ENCODE measurements around the gene MAP2K2.
"Not testable (repeated sequence)": the region's sequence is repeated elsewhere in the genome, so short reads cannot be mapped to it uniquely, and the experiment has no call there.

The MAP2K2 gene

DNA sequence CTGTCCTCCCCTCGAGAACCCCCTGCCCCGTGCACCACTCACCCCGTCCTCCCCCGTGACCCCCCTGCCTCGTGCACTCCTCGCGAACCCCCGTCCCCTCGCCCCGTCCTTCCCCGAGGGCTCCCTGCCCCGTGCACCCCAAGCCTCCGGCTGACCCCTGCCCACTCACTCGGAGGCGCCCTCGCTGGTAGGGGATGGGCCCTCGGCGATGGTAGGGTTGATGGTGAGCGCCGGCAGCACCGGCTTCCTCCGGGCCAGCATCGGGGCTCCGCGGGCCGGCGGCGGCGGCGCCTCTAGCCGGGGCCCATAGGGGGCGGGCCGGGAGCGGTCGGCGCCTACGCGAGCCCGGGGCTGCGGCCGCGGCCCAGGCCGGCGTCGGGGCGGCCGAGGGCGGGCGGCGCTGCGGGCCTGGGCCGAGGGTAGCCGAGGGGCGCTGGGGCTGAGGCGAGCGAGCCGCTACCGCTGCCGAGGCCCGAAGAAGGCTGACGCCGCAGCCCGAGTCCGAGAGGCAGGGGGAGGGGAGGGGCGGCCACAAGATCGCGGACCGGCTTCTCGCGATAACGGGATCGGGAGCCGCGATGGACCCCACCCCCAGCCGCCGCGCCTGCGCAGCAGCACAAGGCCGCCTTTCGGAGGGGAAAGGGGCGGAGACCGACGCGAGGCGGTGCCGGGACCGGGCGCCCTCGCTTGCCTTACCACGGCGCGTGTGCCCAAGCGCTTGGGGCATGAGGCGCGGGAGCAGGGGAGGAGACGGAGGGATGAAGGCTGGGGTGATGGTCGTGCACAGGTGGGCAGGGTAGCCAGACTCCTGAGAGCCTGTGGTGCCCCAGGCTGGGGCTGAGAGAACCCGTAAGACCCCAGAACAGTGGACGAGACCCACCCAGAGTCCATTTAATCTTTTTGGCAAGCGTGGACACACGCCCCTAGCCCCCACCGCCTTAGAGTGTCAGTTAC is at the start of gene MAP2K2:
Gene MAP2K2, minus strand, starts transcription at position 508 of the 954 bp plus-strand sequence. Its CDS starts 247 bp downstream, at position 261.
- DNase-seq (ENCODE audit: low read depth in 2 of 2) = peak; percentile 96 to 97

DNA sequence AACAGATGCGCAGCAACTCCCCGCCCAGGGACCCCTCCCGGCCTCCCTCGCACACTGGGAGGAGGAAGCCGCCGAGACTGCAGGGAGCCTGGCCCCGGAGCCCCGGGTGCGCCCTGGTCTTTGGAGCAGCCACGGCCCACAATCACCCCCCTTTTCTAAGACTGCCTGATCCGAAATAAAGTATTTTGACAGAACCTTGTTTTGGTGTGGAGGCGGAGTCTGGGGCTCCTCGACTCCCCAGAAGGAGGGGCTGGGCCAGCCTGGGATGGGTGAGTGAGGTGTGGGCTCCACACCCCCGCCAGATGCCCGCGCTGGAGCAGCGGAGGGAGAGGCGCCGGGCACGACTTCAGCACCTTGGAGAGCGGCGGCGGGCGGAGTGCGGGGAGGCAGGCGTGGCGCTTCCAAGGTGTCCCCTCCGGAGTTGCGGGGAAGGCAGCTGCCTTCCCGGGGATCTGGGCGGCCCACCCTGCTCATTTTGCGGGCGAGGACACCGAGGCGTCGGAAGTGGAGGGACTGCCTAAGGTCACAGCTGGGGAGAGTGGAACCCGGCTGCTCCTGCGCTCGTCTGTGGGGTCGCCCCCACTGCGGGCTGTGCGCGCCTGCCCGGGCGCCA is 49.0 kb upstream of the MAP2K2 start:
- peak; percentile 32 to 49 for DNase-seq (ENCODE audit: low read depth in 2 of 2)

DNA sequence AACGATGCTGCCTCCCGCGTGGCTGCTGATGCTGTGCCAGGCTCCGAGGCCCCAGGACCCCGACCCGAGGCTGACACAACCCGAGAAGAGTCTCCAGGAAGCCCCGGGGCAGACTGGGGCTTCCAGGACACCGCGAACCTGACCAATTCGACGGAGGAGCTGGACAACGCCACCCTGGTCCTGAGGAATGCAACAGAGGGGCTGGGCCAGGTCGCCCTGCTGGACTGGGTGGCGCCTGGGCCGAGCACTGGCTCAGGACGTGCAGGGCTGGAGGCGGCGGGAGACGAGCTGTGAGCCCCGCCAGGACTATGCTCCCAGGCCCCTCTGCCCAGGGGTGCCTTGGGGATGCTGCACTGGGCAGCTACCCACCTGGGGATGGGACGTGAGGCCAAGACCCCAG is 47.8 kb upstream of the MAP2K2 start:
- DNase-seq (ENCODE audit: low read depth in 2 of 2) = no peak

DNA sequence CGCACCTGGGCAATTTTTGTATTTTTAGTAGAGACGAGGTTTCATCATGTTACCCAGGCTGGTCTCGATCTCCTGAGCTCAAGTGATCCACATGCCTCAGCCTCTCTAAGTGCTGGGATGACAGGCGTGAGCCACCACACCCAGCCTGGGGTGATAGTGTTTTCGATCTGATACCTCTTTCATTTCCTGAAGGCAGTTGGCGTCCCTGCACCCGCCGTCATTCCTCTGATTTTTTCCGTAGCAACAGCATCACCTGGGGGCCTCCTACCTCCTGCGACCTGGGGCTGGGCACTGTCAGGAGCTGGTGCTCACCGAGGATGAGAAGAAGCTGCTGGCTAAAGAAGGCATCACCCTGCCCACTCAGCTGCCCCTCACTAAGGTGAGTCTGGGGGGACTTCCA is 40.3 kb upstream of the MAP2K2 start:
- DNase-seq (ENCODE audit: low read depth in 2 of 2) = no peak

DNA sequence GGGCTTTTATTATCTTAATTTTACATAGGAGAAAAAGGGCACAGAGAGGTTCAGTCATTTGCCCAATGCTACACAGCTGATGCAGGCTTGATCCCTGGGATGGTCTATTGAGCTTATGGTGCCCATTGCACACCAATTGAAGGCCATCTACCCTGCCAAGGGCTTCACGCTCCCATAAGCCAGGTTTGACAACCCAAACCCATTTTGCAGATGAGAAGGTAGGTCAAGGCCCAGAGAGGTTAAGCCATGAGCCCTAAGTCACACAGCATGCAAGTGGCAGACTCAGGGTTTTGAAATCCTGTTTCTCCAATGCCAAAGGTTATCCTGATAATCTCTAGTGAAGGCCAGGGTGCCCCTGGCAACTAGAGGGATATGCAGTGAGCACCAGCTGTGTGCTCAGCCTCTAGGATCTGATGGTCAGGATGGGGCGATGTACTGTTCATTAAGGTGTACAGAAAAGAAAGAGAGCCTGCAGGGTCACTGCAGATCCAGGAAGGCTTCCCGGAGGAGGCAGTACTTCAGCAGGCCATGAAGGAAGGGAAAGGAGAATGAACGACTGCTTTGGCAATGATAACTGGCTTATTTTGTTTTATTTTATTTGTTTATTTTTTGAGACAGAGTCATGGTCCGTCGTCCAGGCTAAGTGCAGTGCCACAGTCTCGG is 37.6 kb upstream of the MAP2K2 start:
- DNase-seq (ENCODE audit: low read depth in 2 of 2) = no peak

DNA sequence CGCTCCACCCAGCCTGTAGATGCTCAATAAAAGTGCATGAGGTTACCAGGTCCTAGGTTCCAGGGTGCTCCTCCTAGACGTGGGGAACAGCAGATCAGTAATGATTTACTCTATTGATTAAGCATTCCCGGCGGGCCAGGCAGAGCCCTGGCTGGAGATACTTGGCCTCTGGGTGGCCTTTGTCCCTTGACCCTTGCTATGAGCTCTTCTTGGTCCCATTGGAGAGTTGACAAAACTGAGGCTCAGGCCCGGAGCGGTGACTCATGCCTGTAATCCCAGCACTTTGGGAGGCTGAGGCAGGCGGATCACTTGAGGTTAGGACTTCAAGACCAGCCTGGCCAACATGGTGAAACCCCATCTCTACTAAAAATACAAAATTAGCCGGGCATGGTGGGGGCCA is 34.0 kb upstream of the MAP2K2 start:
- not testable (repeated sequence) for DNase-seq (ENCODE audit: low read depth in 2 of 2)

DNA sequence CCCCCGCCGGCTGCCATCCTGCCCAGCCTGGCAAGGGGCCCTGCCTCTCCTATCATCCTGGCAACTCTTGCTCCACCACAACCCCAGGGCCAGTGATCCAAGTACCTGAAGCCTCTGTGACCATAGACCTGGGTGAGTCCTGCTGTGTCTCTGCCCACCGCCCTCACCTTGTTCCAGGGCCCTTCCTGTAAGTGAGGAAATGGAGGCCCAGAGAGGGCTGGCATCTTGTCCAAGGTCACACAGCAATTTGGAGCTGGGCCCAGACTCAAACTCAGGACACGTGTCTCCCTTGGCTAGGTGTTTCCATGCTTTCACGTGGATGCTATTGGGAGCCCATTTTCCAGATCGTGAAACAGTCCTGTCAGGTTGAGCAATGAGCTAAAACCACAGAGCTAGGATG is 33.2 kb upstream of the MAP2K2 start:
- no peak for DNase-seq (ENCODE audit: low read depth in 2 of 2)

DNA sequence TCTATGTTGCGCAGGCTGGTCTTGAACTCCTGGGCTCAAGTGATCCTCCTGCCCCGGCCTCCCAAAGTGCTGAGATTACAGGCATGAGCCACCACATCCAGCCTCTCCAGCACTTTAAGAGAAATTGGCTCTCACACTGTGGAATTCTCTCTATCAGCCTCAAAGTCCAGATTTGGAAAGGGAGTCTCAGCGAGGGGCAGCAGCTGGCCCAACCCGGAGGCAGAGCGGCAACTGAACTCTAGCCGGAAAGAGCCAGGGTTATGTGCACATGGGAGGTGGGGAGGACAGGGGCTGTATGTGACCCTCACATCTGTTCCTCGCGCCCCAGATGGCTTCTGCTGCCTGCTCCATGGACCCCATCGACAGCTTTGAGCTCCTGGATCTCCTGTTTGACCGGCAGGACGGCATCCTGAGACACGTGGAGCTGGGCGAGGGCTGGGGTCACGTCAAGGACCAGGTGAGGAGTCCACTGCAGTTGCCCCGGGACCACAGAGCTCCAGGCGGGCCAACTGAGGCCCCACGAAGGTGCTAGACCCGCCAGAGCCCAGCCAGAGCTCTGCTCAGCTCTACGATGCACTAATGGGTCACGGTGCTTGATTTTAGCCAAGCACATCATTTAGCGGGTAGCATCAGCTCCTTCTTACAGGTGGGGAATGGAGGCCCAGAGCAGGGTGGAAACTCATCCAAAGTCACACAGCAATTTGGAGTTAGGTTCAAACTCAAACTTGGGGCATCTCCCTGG is 30.8 kb upstream of the MAP2K2 start:
- no peak for DNase-seq (ENCODE audit: low read depth in 2 of 2)

DNA sequence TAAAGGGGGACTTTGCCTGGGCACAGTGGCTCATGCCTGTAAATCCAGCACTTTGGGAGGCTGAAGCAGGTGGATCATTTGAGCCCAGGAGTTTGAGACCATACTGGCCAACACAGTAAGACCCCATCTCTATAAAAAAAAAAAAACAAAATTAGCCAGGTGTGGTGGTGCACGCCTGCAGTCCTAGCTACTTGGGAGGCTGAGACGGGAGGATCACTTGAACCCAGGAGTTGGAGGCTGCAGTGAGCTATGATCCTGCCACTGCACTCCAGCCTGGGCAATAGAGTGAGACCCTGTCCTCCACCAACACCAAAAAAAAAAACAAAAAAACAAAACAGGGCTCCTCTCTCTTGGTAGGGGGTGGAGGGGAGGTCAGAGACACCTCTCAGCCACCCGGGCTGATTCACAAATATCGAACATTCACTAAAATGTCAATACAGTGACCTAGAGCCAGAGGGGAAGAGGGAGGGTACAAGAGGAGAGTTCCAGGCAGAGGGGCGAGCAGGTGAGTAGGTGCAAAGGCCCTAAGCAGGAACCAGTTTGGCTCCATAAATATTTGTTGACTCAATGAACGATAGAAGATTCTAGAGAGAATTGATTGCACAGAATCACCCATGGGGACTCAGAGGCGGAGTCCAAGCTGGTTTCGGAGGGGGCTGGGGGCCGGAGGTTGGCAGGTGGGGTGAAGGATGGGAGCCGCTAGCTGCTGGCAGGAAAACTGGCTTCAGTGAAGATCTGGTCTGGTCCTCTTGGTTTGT is 28.5 kb upstream of the MAP2K2 start:
- no peak for DNase-seq (ENCODE audit: low read depth in 2 of 2)

DNA sequence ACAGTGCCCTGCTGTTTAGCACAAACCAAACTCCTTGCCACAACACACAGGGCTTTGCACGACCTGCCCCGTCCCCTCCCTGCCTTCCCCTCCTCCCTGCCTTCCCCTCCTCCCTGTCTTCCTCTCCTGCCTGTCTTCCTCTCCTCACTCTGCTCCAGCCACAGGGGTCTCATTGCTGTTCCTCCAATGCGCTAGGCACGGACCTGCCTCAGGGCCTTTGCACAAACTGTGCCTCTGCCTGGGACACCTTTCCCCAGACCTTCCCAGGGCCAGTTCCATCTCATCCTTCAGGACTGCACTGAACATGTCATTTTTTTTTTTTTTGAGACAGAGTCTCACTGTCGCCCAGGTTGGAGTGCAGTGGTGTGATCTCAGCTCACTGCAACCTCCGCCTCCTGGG is 27.7 kb upstream of the MAP2K2 start:
- DNase-seq (ENCODE audit: low read depth in 2 of 2) = no peak

DNA sequence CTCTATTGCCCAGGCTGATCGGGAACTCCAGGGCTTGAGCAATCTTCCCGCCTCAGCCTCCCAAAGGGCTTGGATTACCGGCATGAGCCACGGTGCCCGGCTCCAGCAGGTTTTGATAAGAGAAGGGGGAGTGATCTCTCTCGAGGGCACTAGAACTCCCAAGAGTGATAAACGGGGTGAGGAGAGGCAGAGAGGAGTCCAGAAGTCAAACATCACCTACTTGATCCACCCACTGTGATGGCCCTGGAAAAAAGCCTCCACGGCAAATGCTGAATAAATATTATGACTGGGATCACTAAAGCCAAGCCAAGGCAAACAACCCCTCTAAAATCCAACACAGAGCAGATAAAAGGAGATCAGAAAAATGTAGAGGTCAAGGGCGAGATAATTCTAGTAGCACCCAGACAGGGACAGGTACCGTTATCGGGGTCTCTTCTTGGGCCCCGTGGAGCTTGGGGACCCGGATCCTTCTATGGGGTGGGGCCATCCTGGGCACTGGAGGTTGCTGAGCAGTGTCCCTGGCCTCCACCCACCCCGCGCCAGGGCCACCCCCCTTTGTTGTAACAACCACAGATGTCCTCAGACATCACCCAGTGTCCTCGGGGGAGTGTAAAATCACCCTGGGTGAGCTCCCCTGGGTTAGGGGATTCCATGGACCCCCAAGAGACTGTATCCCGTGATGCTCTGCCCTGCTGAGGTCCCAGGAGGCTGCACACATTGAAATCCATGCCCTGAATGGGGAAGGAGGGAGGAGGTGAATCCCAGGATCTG is 25.8 kb upstream of the MAP2K2 start:
- DNase-seq (ENCODE audit: low read depth in 2 of 2) = no peak

DNA sequence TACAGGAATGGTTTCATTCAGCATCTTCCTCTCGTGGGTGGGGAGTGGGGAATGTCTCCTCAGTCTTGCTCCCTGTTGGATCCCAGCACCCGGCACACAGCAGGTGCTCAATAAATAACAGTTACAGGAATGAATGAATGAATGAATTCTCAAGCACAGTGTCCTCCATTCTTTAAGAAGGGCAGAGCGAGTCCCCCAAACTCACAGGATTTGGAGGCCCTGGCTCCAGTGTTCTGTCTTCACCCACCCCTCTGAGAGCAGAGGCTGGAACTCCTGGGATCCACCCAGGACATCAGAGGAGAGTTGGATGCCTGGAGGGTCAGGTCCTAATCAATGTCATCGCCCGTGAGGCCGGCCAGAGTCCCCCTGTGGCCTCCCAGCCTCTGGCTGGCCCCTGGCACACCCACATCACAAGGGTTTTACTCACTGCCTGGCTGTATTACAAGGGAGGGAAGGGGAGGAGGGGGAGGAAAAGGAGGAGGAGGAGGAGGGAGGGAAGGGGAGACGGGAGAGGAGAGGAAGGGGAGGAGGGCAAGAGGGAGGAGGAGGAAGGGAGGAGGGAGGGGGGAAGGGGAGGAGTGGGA is 20.8 kb upstream of the MAP2K2 start:
- DNase-seq (ENCODE audit: low read depth in 2 of 2) = no peak

DNA sequence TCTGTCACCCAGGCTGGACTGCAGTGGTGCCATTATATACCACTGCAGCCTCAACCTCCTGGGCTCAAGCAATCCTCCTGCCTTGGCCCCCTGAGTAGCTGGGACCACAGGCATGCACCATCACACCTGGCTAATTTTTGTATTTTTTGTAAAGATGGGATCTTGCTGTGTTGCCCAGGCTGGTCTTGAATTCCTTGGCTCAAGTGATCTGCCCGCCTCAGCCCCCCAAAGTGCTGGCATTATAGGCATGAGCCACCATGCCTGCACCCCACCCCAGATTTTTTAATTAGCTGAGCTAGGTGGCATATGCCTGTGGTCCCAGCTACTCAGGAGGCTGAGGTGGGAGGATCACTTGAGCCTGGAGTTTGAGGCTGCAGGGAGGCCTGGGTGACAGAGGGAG is 19.0 kb upstream of the MAP2K2 start:
- DNase-seq (ENCODE audit: low read depth in 2 of 2) = not testable (repeated sequence)

DNA sequence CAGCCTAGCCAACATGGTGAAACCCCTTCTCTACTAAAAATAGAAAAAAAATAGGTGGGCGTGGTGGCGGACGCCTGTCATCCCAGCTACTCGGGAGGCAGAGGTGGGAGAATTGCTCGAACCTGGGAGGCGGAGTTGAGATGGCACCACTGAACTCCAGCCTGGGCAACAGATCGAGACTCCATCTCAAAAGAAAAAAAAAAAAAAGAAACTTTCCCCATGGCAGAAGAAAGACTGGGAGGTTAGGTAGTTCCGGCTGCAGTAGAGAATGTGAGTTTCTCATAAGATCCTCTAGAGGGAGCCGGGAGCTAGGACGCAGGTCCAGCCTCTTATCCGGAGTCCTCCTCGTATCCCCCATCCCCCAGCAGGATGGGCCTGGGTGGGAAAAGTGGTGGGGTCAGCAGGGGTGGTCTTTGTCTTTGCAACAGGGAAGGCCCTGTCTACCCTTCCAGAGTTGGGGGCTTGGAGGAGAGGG is 16.4 kb upstream of the MAP2K2 start:
- no peak for DNase-seq (ENCODE audit: low read depth in 2 of 2)

DNA sequence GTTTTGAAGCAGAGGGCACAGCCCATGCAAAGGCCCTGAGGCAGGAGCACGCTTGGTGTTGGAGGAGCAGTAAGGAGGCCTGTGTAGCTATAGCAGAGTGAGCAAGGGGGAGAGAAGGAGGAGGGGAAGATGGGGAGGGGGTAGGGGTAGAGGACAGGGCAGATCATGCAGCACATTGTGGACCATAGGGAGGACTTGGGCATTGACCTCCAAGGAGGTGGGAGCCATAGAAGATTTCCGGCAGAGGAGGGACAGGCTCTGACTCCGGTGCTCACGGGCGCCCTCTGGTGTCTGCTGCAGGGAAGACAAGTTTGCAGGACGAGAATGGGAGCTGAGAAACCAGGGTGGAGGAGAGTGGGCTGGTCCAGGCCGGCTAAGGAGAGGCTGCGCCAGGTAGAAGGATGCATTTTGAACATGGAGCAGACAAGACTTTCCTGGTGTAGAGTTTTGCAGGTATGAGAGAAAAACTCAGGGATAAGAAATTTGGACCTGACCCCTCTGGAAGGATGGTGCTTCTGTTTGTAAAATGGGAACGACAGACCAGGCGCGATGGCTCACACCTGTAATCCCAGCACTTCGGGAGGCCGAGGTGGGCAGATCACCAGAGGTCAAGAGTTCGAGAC is 15.8 kb upstream of the MAP2K2 start:
- DNase-seq (ENCODE audit: low read depth in 2 of 2) = peak; percentile 76 to 93

DNA sequence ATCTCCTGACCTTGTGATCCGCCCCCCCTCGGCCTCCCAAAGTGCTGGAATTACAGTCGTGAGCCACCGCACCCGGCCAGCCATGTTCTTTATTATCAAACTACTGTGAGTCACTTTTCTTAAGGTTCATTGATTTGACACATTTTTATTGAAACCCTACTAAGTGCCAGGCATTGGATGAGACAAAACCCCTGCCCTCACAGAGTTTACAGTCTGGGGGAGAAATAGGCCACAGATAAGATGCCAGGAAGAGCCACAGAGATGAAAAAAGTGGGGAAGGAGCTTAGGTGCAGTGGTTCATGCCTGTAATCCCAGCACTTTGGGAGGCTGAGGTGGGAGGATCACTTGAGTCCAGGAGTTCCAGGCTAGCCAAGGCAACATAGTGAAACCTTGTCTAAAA is 14.5 kb upstream of the MAP2K2 start:
- no peak for DNase-seq (ENCODE audit: low read depth in 2 of 2)

DNA sequence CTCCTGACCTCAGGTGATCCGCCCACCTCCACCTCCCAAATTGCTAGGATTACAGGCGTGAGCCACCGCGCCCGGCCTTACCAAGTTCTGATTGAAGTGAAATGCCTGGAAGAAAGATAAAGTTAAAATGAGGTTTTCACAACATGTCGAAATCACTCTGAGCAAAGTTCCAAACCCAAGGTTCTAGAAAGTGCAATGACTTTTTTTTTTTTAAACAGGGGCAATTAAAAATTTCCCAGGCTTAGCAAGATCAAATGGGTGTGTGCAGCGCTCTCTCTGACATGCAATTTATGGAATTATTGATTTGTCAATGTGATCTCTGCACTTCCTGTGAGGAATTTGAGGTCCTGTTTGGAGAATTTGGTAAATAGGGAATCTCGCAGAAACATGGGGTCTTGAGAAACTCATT is 12.8 kb upstream of the MAP2K2 start:
- no peak for DNase-seq (ENCODE audit: low read depth in 2 of 2)

DNA sequence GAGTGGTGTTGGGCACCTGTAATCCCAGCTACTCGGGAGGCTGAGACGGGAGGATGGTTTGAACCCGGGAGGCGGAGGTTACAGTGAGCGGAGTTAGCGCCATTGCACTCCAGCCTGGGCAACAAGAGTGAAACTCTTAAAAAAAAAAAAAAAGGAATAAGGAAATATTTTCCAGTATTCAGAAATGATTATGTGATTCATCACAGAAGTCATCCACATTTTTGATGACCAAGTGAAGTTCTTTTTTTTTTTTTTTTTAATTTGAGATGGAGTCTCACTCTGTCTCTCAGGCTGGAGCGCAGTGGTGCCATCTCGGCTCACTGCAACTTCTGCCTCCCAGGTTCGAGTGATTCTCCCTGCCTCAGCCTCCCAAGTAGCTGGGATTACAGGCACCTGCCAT is 11.5 kb upstream of the MAP2K2 start:
- not testable (repeated sequence) for DNase-seq (ENCODE audit: low read depth in 2 of 2)

DNA sequence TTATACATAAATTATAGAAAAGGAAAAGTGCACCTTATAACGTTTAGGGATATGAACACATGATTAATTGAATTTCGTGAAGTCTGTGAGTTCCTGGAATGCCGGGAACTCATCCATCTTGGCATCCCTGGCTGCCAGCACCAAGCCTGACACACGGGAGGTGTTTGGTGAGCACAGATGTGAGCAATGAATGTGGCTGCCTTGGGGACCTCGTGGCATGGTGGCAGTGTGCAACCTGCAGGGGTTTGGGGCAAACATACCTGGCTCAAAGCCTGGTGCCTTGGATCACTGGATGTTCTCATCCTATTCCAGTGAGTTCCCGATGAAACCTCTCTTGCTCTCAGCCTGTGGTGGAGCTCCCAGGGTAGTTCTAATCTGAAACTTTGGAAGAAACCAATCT is 10.4 kb upstream of the MAP2K2 start:
- no peak for DNase-seq (ENCODE audit: low read depth in 2 of 2)

Measured in stimulated activated CD8-positive, alpha-beta memory T cell treated with anti-CD3 and anti-CD28 coated beads, Interleukin-2, amount 100 ng/mL, for 48 hours (primary cell).